IPS-18c (cell line): ENCODE measurements around the gene INSIG1.

Experiments used
- H3K4me3 ChIP-seq: 2 replicates; pipeline ENCODE4 v1.7.0; 2013; ENCODE audit warnings: low read depth, mild to moderate bottlenecking, low read length, moderate library complexity; ENCODE audit not compliant: insufficient read depth
- H3K9me3 ChIP-seq: one replicate; pipeline ENCODE4 v1.6.1; 2013; ENCODE audit warnings: mild to moderate bottlenecking, low read length, moderate library complexity; ENCODE audit not compliant: control insufficient read depth, insufficient read depth

Gene INSIG1

GRCh38 chr7:155279787-155280445, 17.8 kb upstream of the INSIG1 start:
- no peak overlapping the region for H3K4me3 ChIP-seq
- H3K9me3 ChIP-seq: no peaks in the 10 kb centered on the region

GRCh38 chr7:155280446-155281397, 17.0 kb upstream of the INSIG1 start:
- H3K9me3 ChIP-seq: no peaks in the 10 kb centered on the region
- H3K4me3 ChIP-seq: no peak overlapping the region

- Histone ChIP-seq H3K4me3 (no peak overlapping the region), H3K9me3 (no peaks in the 10 kb centered on the region)
Measured at GRCh38 chr7:155281398-155281969, 16.2 kb upstream of the INSIG1 start.

DNA sequence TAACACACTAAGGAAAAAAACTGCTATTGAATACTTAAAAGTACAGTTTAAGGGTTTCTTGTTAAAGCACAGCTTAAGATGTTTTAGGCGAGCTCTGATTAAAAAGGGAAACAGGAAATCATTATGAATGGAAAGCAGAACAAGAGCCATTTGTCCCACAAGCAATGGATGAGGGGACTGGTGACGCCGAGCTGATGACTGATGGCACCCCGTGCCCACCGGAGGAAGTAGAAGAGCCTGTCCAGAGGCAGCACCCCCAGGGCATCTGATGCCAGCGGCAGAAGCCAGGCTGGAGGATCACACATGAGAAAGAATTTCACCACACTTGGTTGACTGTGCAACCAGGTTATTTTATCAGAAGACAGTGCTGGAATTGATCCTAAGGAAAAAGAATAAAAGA, 15.0 kb upstream of the INSIG1 start:
- H3K4me3 ChIP-seq: no peak overlapping the region
- no peaks in the 10 kb centered on the region for H3K9me3 ChIP-seq

- Histone ChIP-seq H3K4me3 (no peak overlapping the region), H3K9me3 (no peaks in the 10 kb centered on the region)
Measured at GRCh38 chr7:155283565-155284194, 14.0 kb upstream of the INSIG1 start.

- H3K4me3 ChIP-seq: no peak overlapping the region
- H3K9me3 ChIP-seq: no peaks in the 10 kb centered on the region
Measured at GRCh38 chr7:155284496-155285274, 13.0 kb upstream of the INSIG1 start.

DNA sequence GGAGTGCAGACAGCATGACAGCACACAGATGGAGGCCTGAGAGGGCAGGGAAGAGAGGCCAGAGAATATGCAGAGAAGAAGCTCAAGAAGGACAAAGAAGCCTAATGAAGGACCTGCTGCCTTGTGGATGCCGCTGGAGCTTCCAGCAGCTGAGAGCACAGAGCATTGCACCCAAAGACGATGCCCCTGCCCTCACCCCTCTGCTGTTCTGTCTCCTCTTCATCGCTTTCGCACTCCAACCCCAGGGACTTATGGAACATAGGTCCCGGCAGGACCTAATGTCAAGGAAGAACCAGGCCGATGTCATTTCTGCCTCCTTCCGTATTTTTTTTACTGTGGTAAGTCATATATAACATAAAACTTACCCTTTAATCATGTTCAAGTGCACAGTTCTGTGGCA, 12.3 kb upstream of the INSIG1 start:
- Histone ChIP-seq H3K9me3 (no peaks in the 10 kb centered on the region), H3K4me3 (no peak overlapping the region)

GRCh38 chr7:155285833-155286232, 11.8 kb upstream of the INSIG1 start:
- H3K9me3 ChIP-seq: no peaks in the 10 kb centered on the region
- H3K4me3 ChIP-seq: no peak overlapping the region

DNA sequence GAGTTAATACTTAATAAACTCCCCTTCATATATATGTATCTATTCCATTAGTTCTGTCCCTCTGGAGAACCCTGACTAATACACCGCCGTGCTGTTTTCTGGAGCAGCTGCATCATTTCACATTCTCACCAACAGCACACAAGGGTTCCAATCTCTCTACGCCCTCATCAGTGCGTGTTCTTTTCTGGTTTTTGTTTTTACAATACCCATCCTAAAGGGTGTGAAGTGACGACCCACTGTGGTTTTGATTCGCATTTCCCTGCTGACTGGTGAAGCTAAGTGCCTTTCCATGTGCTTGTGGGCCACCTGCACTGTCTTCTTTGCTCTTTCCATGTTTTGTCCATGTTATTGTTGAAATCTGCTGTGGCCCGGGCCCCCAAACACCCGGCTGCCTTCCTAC, 11.0 kb upstream of the INSIG1 start:
- no peak overlapping the region for H3K4me3 ChIP-seq
- no peaks in the 10 kb centered on the region for H3K9me3 ChIP-seq

DNA sequence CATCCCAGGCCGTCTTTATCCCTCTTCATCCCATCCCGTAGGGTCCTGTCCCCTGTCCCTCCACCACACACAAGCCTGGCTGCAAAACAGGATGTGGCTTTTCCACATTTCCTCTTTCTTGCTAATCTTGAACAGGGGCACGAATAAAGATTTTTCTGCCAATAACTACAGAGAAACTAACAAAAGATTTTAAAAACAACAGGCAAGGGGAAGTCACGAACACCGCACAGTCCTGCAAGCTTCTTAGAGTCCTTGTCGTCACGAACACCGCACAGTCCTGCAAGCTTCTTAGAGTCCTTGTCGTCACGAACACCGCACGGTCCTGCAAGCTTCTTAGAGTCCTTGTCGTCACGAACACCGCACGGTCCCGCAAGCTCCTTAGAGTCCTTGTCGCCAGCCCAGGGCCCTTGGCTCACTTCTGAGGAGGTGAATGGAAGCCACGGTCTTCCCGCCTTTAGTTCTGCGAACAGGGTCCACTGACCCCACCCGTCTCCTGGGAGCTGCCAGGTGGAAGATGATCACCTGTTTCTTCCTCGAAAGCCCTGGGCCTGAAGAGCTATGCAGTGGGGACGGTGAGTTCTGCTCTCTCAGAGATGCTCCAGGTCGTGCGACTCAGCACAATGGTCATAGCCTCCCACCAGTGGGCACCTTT, 10.3 kb upstream of the INSIG1 start:
- Histone ChIP-seq H3K4me3 (no peak overlapping the region), H3K9me3 (no peaks in the 10 kb centered on the region)

- Histone ChIP-seq H3K9me3 (no peaks in the 10 kb centered on the region), H3K4me3 (no peak overlapping the region)
Measured at GRCh38 chr7:155288055-155288454, 9.6 kb upstream of the INSIG1 start.

DNA sequence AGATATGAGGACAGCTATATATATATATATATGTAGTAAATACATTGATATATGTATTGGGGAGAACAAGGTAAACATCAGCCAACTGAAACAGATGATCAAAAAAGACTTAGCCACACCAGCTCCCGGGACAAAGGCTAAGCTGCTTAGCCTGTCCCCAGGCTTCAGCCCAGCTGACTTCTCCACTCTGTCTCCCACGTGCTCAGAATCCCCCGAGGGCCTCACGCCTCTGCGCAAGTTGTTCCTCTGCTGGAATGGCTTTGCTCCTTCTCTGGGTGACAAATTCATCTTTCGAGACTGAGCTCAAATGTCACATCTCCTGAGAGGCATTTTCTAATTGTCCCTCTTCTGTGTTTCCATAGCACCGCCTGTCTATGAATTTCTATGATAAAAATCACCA, 8.6 kb upstream of the INSIG1 start:
- no peaks in the 10 kb centered on the region for H3K9me3 ChIP-seq
- no peak overlapping the region for H3K4me3 ChIP-seq

DNA sequence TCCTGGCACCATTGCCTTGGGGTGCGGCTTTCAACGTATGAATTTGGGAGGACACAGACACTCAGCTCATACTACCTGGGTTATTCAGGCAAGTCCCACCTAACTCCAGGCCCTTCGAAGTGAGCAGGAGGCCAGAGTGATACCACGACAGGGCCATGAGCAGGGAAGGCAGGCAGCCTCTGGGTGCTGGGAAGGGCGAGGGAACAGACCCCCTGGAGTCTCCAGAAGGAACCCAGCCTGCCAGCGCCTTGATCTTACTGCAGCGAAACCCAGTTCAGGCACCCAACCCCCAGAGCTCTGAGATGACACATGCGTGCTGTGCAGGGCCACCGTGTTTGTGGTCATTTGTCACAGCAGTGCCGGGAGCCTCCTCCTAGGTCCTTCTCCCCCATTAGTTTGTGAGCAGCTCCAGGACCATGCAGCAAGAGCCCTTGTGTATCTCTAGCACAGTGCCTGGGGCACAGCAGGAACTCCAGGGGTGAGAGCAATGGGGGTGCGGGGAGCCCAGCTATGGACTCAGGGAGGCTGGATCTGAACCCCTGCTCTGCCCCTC, 7.7 kb upstream of the INSIG1 start:
- Histone ChIP-seq H3K9me3 (no peaks in the 10 kb centered on the region), H3K4me3 (no peak overlapping the region)

GRCh38 chr7:155291045-155291530, 6.6 kb upstream of the INSIG1 start:
- Histone ChIP-seq H3K4me3 (no peak overlapping the region), H3K9me3 (no peaks in the 10 kb centered on the region)

GRCh38 chr7:155291729-155292128, 5.9 kb upstream of the INSIG1 start:
- no peaks in the 10 kb centered on the region for H3K9me3 ChIP-seq
- H3K4me3 ChIP-seq: no peak overlapping the region

DNA sequence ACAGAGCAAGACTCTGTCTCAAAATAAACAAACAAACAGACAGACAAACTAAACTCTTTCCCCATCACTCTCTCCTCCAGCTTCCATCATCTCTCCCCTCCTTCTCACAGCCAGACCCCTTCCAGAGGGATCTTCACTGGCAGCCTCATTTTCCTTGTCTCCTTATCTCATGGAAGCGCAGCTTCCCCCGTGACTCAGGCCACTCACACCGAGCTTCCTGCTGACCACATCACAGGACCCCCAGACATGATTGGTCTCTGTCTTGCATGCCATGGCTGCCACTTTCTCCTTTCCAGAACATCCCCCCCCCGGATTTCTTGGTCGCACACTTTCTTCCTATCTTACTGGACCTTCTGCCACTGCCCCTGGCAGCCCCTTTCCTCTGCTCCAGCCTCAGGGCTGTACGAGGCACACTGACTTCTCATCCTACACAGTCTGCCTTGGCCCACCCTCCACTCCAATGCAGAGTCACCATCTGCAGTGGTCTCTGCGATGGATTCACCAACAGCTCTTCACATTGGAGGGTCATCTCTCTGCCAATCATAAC, 4.9 kb upstream of the INSIG1 start:
- no peaks in the 10 kb centered on the region for H3K9me3 ChIP-seq
- no peak overlapping the region for H3K4me3 ChIP-seq
